Hematopoietic multipotent progenitor cell treated with erythropoietin and hydrocortisone succinate and interleukin-3 and kit ligand, for 15 days (in vitro differentiated cells): Measurements from ENCODE around the gene XKR8.

ENCODE experiments used
- DNase-seq: peaks from one replicate; pipeline ENCODE4 v3.0.0-alpha.2; 2015; ENCODE audit warnings: low spot score

Gene XKR8, protein sequence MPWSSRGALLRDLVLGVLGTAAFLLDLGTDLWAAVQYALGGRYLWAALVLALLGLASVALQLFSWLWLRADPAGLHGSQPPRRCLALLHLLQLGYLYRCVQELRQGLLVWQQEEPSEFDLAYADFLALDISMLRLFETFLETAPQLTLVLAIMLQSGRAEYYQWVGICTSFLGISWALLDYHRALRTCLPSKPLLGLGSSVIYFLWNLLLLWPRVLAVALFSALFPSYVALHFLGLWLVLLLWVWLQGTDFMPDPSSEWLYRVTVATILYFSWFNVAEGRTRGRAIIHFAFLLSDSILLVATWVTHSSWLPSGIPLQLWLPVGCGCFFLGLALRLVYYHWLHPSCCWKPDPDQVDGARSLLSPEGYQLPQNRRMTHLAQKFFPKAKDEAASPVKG

DNA sequence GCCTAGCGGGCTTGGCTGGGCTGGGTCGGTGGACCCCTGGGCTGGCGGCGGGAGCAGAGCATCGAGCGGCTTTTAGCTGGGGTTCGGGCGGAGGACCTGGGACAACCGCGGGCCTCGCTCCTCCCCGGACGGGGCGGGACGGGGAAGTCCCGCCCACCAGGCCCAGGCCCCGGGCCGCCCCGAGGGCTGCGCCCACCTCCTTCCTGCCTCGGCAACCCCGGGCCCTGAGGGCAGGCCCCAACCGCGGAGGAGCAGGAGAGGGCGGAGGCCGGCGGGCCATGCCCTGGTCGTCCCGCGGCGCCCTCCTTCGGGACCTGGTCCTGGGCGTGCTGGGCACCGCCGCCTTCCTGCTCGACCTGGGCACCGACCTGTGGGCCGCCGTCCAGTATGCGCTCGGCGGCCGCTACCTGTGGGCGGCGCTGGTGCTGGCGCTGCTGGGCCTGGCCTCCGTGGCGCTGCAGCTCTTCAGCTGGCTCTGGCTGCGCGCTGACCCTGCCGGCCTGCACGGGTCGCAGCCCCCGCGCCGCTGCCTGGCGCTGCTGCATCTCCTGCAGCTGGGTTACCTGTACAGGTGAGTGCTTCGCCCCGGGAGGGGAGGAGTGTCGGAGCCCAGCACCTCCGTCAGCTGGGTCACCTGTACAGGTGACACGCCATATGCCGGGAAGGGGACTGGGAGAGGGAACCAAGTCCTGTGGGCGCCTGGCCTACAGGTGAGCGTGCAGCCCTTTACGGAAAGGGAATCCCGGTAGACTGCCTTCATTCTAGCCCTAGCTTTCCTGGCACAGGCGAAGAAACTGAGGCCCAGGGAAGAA is at the start of gene XKR8:
XKR8 (plus strand) TSS at position 182 of the 812 bp plus-strand sequence; CDS start at position 279, 97 bp downstream.
- peak; percentile 59 for DNase-seq

DNA sequence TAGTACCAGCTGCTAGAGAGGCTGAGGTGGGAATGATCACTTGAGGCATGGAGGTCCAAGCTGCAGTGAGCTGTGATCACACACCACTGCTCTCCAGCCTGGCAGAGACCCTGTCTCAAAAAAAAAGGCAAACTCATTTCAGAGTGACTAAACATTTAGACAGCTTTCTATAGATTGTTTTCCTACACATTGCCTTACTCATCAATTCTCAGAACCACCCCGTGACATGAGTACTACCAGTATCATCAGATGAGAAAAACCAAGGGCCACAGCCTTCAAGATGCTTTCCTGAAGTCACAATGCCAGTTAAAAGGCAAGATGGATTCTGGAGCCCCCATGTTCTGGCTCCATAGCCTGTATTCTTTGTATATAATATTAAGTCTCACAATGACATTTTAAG is 47.3 kb upstream of the XKR8 start:
- DNase-seq = peak; percentile 37

DNA sequence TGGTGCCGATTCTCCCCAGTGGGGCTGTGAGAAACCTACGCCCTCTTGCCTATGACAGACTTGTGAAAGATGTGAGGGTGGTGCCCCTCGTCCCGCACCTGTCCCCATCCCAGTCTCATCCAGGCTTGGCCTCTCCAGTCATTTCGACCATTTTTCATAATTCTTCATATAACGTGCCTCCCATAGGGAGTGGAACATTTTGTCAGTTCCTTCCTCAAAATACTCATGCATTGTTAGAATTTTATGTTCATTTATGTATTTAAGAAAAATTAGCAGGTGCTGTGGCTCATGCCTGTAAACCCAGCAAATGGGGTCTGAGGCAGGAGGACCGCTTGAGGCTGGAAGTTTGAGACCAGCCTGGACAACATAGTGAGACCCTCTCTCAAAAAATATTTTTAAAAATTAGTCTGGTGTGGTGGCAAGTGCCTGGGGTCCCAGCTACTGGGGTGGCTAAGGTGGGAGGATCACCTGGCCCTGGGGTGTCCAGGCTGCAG is 44.6 kb upstream of the XKR8 start:
- DNase-seq = no peak

DNA sequence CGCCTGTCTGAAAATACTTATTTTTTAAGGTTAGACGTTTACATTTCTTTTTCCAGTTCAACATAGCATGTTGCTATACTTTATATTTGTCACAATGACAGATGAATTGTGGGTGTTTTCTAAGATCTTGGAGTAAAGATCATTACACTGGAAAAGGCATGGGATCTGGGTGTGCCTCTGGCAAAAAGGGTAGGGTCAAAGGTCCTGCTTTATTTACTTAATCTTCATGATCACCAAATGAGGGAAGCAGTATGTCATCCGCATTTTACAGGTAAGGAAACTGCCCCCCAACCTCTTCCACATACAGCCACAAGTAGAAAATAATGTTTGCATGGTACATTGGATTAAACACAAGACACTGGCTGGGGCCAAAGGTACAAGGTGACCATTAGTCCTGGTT is 37.5 kb upstream of the XKR8 start:
- DNase-seq = no peak

DNA sequence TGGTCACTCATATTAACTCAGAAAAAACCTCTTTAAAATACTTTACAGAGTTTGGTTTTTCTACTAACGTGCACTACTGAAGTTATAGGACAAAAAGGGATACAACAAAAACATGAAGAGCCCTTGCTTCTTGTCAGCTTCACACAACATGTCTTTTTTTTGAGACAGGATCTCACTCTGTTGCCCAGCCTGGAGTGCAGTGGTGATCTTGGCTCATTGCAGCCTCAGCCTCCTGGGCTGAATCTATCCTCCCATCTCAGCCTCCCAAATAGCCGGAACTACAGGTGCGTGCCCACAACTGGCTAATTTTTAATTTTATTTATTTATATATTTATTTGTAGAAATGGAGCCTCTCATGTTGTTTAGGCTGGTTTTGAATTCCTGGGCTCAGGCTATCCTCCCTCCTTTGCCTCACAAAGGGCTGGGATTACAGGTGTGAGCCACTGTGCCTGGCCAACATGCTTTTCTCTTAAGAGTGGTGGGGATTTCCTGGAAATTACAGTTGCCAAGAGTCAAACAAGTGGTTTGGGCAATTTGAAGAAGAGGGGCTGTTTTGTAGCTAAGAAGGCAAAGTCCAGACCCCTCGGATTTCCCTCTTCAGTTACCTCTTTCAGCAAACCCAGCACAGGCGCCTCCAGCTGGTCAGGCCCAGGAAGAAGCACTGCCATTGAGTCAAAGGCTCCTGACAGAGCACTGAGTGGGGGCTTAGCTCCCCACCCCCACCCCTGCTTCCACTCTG is 31.4 kb upstream of the XKR8 start:
- DNase-seq = no peak

DNA sequence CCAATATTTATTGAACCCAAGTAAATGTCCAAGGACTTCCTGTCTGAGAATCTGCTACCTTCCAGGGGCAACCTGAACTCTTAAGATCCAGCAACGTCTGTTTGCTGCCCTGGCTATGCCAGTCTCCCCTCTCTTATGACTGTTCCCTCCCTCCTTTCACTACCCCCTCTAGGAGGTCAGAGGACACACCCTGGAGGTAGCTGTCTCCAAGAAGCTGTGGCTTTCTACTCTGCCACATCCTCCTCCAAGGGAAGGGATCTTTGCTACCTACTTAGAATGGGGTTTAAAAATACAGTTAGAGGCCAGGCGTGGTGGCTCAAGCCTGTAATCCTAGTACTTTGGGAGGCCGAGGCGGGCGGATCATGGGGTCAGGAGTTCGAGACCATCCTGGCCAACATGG is 28.6 kb upstream of the XKR8 start:
- DNase-seq = no peak

DNA sequence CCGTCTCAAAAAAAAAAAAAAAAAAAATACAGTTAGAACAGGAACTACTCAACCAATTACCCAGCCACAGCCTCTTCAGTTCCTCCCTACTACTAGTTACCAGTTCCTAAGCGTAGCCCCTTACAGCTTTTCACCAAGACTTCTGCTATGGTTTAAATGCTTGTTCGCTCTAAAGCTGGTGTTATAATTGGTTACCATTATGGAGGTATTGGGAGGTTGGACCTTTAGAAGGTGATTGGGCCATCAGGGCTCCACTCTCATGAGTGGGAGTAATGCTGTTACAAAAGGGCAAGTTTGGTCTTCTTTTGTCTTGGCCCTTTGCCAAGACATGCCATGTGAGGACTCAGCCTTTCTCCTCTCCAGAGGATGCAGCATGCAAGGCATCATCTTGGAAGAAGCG is 28.0 kb upstream of the XKR8 start:
- DNase-seq = no peak

DNA sequence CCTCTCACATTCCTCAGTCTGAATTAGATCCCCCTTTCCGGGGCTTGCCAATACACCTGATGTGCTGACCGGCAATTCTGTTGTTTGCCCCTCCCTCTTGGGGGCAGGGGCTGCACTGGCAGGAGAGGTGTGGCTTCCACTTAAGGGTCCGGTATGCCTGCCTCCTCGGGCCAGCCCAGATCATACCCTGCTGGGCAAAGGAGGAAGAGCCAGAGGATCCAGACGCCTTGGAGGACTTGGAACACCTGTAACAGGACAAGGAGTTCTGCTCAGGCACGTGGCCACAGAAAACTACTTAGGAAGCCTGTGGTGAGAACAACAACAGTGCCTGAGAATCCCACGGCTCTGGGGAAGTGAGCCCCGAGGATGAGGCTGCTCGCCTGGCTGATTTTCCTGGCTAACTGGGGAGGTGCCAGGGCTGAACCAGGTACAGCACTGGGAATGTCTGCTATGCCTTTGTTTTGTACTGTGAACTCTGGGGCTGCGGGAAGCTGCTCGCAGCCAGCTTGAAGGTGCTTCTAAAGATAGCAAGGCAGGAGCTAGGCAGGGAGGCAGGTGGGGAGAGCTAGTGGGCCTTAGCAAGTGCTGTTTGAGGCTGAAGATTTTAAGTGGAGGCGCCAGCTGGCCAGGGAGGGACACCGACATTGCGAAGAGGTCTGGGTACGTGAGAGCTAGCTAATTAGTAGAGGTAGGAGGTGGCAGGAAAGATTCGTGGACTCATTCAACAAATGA is 24.8 kb upstream of the XKR8 start, which contains the start of gene SMPDL3B:
SMPDL3B (plus strand) TSS at position 183 of the 732 bp plus-strand sequence; CDS start at position 367, 184 bp downstream.
- DNase-seq = no peak

DNA sequence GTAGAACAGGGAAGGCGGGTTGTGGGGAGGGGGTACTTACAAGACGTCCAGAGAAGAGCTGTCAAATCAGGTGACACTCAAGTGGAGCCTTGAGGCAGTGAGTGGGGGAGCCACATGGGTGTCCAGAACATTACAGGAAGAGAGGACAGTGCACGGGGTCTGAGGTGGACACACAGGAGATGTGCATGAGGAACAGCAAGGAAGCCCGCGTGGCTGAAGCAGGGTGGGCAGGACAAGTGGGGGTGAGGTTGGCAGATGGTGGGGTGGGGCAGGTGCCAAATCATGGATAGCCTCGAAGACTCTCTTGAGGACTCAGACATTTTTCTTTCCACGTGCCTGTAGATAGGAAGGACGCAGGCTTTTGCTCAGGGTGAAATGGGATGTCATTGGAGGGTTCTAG is 24.1 kb upstream of the XKR8 start:
- DNase-seq = no peak

DNA sequence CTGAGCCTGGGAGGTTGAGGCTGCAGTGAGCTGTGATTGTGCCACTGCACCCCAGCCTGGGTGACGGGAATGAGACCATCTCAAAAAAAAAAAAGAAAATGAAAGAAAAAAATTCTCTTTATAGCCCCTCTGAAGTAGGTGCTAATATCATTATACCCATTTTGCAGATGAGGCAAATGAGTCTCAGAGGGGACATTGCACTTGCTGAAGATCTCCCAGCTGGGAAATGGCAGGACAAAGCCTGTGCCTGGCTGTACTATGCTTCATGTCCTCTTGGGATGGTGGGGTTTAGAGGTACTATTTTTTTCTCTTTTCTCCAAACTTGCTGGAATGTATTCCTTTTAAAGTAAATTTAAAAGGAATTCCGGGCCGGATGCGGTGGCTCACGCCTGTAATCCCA is 23.4 kb upstream of the XKR8 start:
- no peak for DNase-seq

DNA sequence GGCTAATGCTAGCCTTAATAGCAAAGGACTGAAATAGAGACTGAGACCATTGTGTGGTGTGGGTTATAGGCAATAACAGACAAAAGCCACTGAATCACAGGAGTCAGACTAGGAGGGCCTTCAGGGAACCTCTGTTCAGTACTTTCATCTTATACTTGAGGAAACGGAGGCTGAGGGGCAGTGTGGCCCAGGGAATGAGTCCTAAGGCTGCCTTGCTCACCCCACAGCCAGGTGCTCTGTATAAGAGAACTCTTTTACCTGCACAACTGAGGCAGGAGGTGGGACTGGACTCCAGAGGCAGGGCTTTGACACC is 22.3 kb upstream of the XKR8 start:
- no peak for DNase-seq

DNA sequence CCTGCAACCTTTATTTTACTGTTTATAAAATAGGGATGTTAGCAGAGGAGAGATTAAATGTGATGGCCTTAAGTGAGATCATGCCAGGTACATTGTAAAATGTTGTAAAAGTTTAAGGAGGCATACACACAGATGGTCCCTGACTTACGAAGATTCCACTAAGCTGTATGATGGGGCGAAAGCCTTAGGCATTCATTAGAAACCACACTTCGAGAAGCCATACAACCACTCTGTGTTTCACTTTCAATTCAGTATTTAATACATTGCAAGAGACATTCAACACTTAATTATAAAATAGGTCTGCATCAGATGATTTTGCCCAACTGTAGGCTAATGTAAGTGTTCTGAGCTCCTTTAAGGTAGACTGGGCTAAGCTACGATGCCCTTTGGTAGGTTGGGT is 21.3 kb upstream of the XKR8 start:
- no peak for DNase-seq

DNA sequence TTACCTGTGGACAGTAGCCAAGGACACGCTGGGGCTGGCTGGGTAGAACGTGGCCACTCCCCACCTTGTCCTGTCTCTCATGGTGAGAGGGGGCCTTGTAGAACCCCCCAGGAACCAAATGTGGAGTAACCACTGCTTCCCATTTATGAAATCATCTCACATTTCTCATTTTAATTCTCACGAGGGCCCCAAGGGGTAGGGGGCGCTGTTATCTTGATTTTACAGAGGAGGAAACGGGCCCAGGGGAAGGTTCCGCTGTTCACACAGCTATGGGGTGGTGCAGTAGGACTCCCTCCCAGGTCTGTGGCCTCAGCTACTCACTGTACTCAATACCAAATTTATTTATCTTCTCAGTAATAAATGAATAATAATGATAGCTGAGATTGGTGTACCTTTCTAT is 19.5 kb upstream of the XKR8 start:
- DNase-seq = no peak

DNA sequence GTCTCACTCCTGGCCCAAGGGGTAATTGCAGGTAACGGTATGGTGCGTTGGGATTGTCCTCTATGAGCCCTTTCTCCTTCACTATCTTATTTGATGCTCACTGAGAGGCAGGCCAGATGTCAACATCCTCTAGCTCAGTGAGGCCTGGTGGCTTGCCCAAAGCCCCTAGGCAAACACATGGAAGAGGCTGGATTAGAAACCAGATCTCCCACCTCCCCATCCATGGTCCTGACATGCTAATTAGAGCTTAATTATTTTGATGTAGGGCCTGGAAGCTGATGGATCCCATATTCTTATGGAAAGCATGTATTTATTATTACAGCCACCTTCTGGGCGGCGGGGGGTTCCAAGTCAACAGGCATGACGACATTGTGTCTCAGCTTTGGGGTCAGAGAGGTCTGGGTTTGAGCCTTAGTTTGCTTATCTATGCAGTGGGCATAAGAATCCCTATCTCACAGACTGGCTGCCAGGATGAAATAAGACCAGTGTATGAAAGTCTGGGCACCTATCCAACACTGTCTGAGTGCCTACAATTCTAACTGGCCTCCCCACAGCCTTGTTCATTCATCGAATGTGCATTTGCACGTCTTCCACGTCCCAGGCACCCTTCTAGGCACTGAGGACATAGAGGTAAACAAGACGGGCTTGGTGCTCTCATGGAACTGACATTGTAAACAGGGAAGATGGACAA is 18.8 kb upstream of the XKR8 start:
- DNase-seq = peak; percentile 48

DNA sequence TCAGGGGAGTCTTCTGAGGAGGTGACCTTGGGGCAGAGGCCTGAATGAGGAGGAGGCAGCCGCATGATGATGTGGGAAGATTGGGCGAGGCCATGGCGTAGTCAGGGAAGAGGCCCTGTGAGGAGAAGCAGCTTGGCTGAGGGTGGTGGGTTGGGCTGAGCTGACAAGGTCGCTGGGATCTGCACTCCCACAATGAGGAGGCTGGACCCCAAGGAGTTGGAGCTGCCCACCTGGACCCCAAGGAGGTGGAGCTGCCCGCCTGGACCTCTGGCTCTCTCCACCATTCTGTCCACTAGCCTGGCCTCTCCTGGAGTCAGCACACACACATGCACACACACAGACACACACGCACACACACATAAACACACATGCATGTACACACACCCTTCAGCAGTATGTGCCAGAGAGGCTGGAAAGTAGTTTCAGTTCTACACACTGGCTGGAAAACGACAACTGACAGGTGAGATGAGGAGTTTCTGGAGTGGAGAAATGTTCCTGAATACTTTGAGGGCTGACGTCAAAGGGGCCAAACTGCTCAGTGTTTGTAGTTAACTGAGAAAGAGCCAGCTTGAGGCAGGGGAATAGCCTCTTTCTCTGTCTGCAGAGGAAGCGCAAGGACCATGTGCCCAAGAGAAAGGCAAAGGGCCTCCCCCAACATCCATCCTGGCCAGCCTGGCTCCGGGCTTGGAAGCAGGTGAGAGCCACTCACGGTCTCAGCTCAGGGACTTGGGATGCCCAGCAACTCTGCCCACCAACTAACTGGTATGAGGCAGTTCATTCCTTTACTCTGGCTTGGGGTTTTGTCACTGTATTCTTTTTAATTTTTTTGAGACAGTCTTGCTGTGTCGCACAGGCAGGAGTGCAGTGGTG is 17.9 kb upstream of the XKR8 start:
- no peak for DNase-seq

DNA sequence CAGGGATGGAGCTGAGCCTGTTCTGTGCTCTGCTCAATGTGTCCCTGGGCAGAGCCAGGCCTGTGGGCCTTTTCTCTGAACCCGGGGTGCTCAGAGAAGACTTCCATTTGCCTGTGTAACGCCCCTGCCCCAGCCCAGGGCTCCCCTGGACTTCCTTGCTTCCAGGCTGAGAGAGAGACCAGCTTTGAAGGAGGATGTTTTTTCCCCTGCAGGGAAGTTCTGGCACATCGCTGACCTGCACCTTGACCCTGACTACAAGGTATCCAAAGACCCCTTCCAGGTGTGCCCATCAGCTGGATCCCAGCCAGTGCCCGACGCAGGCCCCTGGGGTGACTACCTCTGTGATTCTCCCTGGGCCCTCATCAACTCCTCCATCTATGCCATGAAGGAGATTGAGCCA is 14.8 kb upstream of the XKR8 start:
- no peak for DNase-seq

DNA sequence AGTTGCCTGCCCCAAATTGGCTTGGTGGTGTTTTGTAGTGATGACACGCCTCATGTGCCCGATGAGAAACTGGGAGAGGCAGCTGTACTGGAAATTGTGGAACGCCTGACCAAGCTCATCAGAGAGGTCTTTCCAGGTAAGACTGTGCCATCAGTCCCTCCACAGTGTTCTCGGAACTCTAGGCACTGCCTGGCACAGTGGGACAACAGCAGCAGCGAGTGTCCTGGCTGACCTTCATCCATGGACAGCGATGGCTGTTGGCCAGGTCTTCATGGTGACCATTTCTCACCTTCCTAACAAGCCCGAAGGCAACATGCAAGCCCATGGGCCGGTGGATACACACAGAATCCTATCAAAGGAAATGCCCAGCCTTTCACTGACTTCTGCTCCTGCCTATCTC is 10.7 kb upstream of the XKR8 start:
- no peak for DNase-seq

DNA sequence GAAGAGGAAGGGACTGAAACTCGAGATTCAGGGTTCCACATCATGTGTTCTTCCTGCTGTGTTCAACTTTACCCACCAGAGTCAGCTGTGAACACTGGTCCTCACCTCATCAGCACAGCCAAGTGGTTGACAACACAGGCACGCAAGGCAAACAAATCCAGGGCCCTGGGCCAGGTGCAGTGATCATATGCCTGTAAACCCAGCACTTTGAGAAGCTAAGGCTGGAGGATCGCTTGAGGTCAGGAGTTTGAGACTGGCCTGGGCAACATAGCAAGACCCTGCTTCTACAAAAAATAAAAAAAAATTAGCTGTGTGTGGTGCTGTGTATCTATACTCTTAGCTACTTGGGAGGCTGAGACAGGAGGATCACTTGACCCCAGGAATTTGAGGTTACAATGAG is 8.4 kb upstream of the XKR8 start:
- DNase-seq = no peak

DNA sequence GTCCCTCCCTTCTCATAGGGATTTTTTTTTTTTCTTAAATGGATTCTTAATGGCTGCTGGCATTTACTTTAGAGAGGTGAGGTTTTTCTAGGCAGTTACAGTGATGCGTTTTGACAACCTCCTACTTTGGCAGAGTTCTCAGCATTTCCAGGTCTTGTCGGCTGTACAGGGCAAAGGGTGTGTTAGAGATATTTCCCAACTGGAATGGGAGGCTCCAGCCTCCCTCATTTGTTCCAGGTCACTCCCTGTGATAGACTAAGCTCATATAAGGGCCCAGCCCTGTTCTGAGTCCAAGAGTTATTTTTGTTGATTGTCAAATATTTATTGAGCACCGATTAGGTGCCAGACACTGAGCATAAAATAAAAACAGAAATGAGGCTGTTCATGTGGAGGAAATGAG is 7.6 kb upstream of the XKR8 start:
- DNase-seq = no peak

DNA sequence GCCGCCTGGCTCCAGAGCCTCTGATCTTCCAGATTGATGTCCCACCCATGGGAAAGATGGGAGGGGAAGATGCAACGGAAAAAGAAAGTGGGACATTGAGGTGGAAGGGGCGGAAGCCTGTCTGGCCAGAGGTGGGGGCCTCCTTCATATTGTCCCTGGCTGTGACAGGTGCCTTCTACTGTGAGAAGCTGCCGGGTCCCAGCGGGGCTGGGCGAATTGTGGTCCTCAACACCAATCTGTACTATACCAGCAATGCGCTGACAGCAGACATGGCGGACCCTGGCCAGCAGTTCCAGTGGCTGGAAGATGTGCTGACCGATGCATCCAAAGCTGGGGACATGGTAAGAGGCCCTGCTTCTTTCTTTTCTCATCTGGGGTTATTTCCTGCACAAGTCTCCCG is 5.6 kb upstream of the XKR8 start:
- no peak for DNase-seq
